Activated B cell treated with CpG ODN at 0.5 μM for 24 hours (primary cell): ENCODE data around the gene MYLK2. TPM values are rescaled to one million over a fixed set of nuclear protein-coding genes. Genes with fewer than 3 reads are reported as not detected.

ENCODE experiments used
- ATAC-seq: fragments of 200-7000 bp; cut with Tn5 transposase; one replicate; pipeline ENCODE4 v1.10.0; 2021; ENCODE audit warnings: low read depth, mild to moderate bottlenecking, moderate library complexity
- CTCF ChIA-PET: fragments of 350-600 bp; sonication (Branson Sonifier 250); formaldehyde crosslinking; loops from one replicate; lab custom pipeline; 2021; ENCODE audit warnings: antibody characterized with exemption; lab: Charles Lee
- POLR2A ChIA-PET: fragments of 350-600 bp; sonication (Branson Sonifier 250); formaldehyde crosslinking; loops from one replicate; lab custom pipeline; 2021; ENCODE audit warnings: antibody characterized with exemption; lab: Charles Lee
- DNase-seq: peaks from one replicate; pipeline ENCODE4 v3.0.0; 2022
- H3K27ac Mint-ChIP-seq: one replicate; pipeline ENCODE4 v1.8.0; 2020; ENCODE audit warnings: mixed read lengths
- H3K27me3 Mint-ChIP-seq: one replicate; pipeline ENCODE4 v1.8.0; 2021; ENCODE audit warnings: mixed read lengths
- H3K36me3 Mint-ChIP-seq: one replicate; pipeline ENCODE4 v1.8.0; 2021; ENCODE audit warnings: low read depth, mixed read lengths
- H3K4me1 Mint-ChIP-seq: one replicate; pipeline ENCODE4 v1.8.0; 2021; ENCODE audit warnings: mixed read lengths
- H3K4me3 Mint-ChIP-seq: one replicate; pipeline ENCODE4 v1.8.0; 2020; ENCODE audit warnings: mild to moderate bottlenecking, mixed read lengths
- H3K9me3 Mint-ChIP-seq: one replicate; pipeline ENCODE4 v1.8.0; 2020; ENCODE audit warnings: mixed read lengths
- intact Hi-C: fragments of 100-400 bp; cut with micrococcal nuclease; formaldehyde crosslinking; loops from one replicate; pipeline ENCODE4 v1.15.1; 2024
- total RNA-seq: library from RNA; stranded (reverse); gene quantifications from 2 replicates; pipeline ENCODE4 v1.2.3, GENCODE V29; 2022
- TF ChIP-seq, protein P1 (sequence below): fragments of 200-600 bp; IDR thresholded peaks from one replicate; pipeline ENCODE4 v1.8.0; 2022; ENCODE audit warnings: antibody characterized with exemption, mild to moderate bottlenecking

Gene MYLK2
- total RNA-seq, 1 donor from 2014 or later: not detected

DNA sequence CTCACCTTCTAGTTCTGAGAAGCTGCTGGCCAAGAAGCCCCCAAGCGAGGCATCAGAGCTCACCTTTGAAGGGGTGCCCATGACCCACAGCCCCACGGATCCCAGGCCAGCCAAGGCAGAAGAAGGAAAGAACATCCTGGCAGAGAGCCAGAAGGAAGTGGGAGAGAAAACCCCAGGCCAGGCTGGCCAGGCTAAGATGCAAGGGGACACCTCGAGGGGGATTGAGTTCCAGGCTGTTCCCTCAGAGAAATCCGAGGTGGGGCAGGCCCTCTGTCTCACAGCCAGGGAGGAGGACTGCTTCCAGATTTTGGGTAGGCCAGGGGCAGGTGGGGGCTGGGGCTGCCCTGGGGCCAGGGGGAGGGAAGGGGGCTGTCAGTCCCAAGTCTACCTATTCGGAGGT lies 2.3 kb downstream of the MYLK2 start:
- H3K36me3 Mint-ChIP-seq: no peaks in the 10 kb centered on the region
- no peaks in the 10 kb centered on the region for H3K9me3 Mint-ChIP-seq
- H3K4me1 Mint-ChIP-seq: peaks cover 4% of the 10 kb centered on the region
- TF ChIP-seq, protein P1, sequence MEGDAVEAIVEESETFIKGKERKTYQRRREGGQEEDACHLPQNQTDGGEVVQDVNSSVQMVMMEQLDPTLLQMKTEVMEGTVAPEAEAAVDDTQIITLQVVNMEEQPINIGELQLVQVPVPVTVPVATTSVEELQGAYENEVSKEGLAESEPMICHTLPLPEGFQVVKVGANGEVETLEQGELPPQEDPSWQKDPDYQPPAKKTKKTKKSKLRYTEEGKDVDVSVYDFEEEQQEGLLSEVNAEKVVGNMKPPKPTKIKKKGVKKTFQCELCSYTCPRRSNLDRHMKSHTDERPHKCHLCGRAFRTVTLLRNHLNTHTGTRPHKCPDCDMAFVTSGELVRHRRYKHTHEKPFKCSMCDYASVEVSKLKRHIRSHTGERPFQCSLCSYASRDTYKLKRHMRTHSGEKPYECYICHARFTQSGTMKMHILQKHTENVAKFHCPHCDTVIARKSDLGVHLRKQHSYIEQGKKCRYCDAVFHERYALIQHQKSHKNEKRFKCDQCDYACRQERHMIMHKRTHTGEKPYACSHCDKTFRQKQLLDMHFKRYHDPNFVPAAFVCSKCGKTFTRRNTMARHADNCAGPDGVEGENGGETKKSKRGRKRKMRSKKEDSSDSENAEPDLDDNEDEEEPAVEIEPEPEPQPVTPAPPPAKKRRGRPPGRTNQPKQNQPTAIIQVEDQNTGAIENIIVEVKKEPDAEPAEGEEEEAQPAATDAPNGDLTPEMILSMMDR: no peak
- DNase-seq (no peak), ATAC-seq (no peak)
- POLR2A ChIA-PET: no interaction called here
- H3K27me3 Mint-ChIP-seq: no peaks in the 10 kb centered on the region
- no peak overlapping the region for H3K27ac Mint-ChIP-seq
- no peak overlapping the region for H3K4me3 Mint-ChIP-seq
- CTCF ChIA-PET: interaction anchor here (1.4 to 3.5 kb wide), 2 partner anchors 25 to 211 kb away, joined by 3 to 43 read pairs; partner anchors contain the start of gene FOXS1
- intact Hi-C loops: no loop called here

DNA sequence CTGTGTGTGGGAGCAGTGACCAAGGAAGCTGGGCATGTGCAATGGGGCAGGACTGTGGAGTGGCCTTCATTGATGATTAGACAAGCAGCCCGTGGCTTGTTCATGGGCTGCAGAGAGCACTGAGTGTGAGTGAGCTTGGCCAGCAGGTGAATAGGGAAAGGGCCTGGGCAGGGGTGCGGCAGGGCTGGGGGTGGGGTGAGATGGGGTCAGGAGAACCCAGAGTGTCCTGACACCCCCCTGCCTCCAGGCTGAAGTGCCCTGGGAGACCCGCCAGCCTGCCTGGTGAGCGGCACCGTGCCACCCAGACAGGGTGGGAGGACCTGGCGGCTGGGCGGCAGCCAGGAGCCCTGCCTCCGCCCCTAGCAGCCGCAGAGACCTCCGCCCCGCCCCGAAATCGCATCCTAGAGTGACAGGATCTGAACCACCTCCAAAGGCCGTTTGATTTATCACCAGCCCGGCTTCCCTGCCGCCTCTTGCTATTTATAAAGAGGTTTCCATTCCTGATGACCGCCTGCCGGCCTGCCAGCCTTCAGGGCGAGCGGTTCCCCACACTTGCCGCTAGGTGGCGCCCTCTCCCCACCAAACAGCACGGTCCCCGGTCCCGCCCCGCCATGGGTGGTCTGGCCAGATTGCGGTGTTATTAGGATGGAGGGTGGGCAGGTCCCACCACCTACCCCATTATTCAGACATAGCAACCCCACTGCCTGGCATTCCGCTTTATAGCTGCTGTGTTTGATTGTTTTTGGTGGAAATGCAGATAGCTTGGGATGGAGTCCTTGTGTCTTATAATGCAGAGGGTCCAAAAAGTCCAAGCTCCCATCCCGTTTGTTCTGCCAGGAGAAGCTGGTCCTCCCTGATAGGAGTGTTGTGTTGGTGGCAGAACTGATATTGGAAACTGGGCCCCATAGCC lies 3.5 kb downstream of the MYLK2 start:
- no peaks in the 10 kb centered on the region for H3K27me3 Mint-ChIP-seq
- peaks cover 4% of the 10 kb centered on the region for H3K4me1 Mint-ChIP-seq
- intact Hi-C loops: loop anchor here (1.0 to 2.0 kb wide), 6 partner anchors 24 to 956 kb away; partner anchors contain the start of gene PDRG1
- ATAC-seq (peak; percentile 97), DNase-seq (peak; percentile 79)
- TF ChIP-seq, protein P1: peak; percentile 92
- no peaks in the 10 kb centered on the region for H3K36me3 Mint-ChIP-seq
- no peaks in the 10 kb centered on the region for H3K9me3 Mint-ChIP-seq
- ChIA-PET CTCF (interaction anchor here (0.6 to 3.5 kb wide), 17 partner anchors 9 to 830 kb away, joined by 3 to 43 read pairs (median 5); partner anchors contain the start of genes FOXS1 and PDRG1), POLR2A (no interaction called here)
- no peak overlapping the region for H3K4me3 Mint-ChIP-seq
- no peak overlapping the region for H3K27ac Mint-ChIP-seq

DNA sequence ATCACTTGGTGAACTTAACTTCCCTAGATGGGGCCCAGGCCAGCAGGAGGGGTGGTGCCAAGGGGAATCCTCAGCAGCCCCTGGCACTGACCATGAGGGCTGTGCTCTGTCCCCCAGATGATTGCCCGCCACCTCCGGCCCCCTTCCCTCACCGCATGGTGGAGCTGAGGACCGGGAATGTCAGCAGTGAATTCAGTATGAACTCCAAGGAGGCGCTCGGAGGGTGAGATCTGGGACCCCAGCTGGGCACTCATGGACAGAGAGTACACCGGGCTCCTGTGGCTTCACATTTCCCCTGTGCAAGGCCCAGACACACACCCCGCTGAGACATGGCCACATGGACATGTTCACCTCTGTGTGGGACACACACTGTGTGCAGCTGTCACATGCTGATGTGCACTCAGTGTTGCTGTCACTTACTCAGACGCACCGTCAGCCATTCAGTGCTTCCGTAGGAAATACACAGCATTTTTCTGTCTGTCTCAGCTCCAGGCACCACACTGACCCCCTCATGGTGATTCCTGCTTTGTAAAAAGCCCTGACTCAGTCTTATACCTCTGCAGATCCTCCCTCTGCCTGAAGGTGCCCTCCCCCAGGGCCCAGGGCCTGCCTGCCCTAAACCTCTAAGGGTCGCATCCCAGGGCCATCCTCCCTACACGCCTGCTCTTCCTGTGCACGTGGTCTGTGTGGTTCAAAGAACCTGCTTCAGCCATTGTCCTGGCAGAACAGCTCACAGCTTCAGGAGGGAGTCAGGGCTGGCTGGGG lies 4.4 kb downstream of the MYLK2 start:
- ChIA-PET POLR2A (no interaction called here), CTCF (interaction anchor here (0.6 to 3.5 kb wide), 16 partner anchors 9 to 955 kb away, joined by 3 to 43 read pairs (median 6); partner anchors contain the start of genes FOXS1 and PDRG1)
- H3K9me3 Mint-ChIP-seq: no peaks in the 10 kb centered on the region
- TF ChIP-seq, protein P1: no peak
- ATAC-seq (no peak), DNase-seq (no peak)
- no peaks in the 10 kb centered on the region for H3K36me3 Mint-ChIP-seq
- peaks cover 4% of the 10 kb centered on the region for H3K4me1 Mint-ChIP-seq
- intact Hi-C loops: loop anchor here (1.0 to 2.0 kb wide), 3 partner anchors 129 to 955 kb away; partner anchors contain the start of gene PDRG1
- H3K27ac Mint-ChIP-seq: no peak overlapping the region
- no peaks in the 10 kb centered on the region for H3K27me3 Mint-ChIP-seq
- H3K4me3 Mint-ChIP-seq: no peak overlapping the region

DNA sequence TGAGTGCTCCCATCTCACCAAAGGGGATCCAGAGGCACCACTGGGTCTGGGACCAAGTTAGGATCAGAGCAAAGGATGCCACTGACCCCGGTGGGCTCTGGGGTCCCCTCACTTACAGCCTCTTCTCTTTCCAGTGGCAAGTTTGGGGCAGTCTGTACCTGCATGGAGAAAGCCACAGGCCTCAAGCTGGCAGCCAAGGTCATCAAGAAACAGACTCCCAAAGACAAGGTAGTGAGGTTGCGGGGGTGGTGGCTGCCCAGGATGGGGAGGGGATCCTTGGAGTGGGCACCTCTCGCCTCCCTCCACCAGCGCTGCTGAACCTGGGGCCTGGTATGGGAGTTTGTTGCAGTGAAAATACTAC lies 4.9 kb downstream of the MYLK2 start:
- ATAC-seq: no peak
- no peak for DNase-seq
- no peak overlapping the region for H3K4me3 Mint-ChIP-seq
- intact Hi-C loops: no loop called here
- POLR2A ChIA-PET: no interaction called here
- H3K27me3 Mint-ChIP-seq: no peaks in the 10 kb centered on the region
- CTCF ChIA-PET: interaction anchor here (1.1 to 3.5 kb wide), 10 partner anchors 10 to 954 kb away, joined by 3 to 43 read pairs (median 6); partner anchors contain the start of genes FOXS1 and PDRG1
- peaks cover 4% of the 10 kb centered on the region for H3K4me1 Mint-ChIP-seq
- H3K9me3 Mint-ChIP-seq: no peaks in the 10 kb centered on the region
- no peak overlapping the region for H3K27ac Mint-ChIP-seq
- H3K36me3 Mint-ChIP-seq: no peaks in the 10 kb centered on the region
- TF ChIP-seq, protein P1: no peak
